ENCODE results near the gene EMP2.
"Not testable (repeated sequence)": the region's sequence is repeated elsewhere in the genome, so short reads cannot be mapped to it uniquely, and the experiment has no call there.

The EMP2 gene

GRCh38 chr16:10577305-10578202, 2.8 kb downstream of the EMP2 start:
- no peak for DNase-seq

DNA sequence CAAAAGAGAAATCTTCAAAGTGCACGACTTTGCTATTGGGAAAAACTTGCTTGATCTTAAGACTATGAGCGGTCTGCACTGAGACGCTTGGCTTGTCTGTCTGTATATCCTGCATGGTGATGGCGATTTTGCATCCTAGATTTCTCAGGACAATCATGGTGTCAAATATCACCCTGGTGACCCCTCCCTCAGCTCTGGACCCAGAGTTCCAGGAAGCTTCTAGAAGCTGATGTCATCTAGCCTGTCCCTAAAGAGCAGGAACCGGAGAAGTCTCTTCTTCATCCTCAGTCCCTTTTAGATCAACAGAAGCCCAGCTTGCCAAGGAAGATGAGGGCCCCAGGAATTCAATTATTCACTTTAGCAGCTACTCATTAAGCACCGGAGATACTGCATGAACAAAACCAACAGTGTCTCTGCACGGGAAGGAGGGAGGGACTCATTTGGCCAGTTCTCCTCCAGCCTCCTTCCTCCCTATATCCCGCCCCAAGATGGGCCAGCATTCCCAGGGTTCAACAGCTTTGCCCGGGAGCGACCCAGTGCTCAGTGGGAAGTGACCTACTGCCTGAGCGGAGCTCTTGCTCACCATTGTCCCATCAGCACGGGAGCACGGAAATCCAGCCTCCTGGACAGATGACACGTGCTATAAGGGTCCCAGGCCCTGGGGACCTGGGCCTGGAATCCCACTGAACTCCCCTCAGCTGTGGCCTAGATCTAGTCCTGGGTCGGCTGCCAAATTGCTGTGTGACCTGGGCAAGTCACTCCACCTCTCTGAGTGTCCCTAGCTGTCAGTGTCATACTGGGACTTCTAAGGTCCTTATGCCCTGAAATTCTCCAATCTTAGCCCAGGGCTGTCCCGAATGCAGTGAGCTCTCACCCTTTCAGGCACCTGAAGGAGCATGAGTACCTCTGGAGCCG, 3.8 kb downstream of the EMP2 start:
- no peak for DNase-seq

- DNase-seq = no peak
These were observed 4.8 kb downstream of the EMP2 start for GRCh38 chr16:10575506-10576130.

GRCh38 chr16:10572611-10573010, 7.8 kb downstream of the EMP2 start:
- no peak for DNase-seq

GRCh38 chr16:10571354-10571753, 9.0 kb downstream of the EMP2 start:
- DNase-seq = no peak

GRCh38 chr16:10569621-10570020, 10.8 kb downstream of the EMP2 start:
- no peak for DNase-seq

DNA sequence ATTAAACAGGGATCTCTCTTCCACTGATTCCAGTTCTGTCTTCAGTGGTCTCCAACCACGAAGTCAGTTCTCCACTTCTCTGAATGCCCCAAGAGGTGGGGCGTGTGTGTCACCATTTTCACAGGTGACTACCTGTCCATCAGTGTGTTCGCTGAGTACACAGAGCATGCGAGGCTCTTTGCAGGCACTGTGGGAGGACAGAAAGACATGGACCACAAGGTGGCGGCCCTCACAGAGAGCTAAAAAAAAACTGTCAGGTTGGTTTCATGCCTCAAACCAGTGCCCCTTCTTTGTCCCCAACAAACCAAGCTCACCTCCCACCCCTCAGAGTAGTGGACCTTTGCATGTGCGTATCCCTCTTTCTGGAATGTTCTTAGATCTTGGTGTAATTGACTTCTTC, 13.8 kb downstream of the EMP2 start:
- no peak for DNase-seq

- no peak for DNase-seq
These were observed 15.2 kb downstream of the EMP2 start for GRCh38 chr16:10565167-10565566.

DNA sequence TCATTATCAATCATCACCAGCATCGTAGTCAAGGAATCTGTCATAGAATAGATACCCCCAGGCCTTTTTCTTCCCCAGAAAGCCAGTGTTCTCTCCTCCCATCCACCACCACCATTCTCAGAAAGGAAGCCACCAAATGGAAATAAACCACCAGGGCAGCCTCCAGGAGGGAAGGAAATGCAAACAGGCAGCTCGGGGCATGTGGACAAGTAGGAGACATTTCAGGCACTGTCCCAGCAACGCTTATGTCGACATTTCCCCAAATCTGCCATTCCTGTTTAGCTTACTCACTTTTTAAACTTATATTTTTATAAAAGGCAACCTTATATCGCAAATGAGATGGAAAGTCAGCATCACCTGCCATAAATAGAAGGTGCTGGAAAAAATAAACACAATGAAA, 15.8 kb downstream of the EMP2 start:
- DNase-seq = no peak

DNA sequence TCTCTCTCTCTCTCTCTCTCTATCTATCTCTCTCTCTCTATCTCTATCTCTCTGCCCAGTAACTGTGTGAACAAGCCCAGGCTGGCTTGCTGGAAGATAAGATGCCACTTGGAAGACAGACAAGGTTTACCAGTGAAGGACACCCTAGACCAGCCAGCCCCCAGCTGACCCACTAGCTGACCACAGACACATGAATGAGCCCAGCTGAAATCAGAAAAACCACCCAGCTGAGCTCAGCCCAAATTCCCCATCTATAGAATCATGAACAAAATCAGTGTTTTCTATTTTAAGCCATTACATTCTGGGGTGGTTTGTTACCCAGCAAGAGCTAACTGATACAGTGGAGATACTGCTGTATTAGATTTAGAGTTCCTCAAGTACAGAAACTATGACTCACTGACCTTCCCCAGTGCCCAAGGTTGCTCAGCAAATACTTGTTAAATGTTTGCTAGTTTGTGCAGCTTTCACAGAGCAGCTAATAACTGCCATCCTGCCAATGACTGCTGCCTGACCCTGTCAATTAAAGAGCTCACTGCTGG, 18.0 kb downstream of the EMP2 start:
- no peak for DNase-seq

DNA sequence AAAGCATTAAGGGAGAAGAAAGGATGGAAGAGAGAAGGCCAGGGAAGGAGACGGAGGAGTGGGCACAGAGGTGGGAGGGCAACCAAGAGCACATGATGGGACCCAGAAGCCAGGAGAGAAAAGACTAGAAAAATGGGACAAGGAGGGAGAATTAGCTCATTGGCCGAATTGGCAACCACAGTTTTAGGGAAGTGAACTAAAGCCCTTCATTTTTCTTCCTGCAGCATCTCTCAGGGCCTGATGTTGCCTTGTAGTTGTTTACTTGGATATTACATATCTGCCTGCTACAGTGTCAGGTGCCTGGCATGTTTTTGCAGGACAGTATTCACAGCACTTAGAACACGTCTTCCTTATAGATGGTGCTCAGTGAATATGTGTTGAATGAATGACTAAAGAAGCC, 19.0 kb downstream of the EMP2 start:
- DNase-seq = no peak

- DNase-seq = no peak
These were observed 19.4 kb downstream of the EMP2 start for GRCh38 chr16:10561001-10561400.

- not testable (repeated sequence) for DNase-seq
These were observed 20.6 kb downstream of the EMP2 start for GRCh38 chr16:10559792-10560191.

DNA sequence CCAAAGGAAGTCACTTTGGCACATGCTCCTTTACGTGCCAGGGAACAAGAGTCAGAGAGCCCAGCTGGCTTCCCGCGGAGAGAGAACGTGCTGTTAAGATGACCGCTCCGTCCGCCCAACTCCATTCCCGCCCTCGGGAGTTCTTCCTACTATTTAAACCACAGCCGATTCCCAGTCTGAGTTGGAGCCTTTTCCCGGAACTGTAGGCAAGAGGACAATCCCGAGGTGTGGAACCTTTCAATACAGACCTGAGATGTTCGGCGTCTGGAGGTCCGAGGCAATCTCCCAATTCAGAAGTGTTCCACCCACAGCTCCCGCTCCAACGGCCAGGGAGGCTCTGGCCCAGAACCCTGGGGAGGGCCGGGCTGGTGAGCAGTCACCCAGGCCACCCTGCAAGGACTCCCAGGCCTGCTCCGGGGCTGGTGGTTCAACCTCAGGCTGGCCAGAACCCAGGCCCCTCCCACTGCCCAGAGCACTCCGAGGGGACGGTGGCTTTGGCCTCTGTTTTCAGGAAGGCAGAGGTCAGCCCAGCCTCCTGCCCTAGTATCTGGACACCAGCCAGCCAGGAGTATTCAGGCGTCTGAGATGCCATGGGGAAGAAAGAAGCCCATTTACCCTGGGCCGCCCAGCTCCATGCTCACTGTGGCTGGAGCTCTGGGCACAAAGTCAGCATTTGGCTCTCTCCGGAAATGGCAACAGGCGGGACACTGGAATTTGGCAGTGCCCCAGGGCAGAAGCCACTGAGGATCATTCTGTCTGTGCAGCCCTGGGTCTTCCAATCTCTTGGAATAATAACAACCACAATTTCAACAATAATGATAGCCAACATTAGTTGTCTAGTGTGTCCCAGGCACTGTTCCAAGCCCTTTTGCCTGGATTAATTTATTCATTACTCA, 21.4 kb downstream of the EMP2 start:
- DNase-seq = no peak

GRCh38 chr16:10558305-10558704, 22.1 kb downstream of the EMP2 start:
- no peak for DNase-seq

- DNase-seq = no peak
These were observed 22.6 kb downstream of the EMP2 start for GRCh38 chr16:10557750-10558149.

GRCh38 chr16:10556236-10556635, 24.2 kb downstream of the EMP2 start:
- DNase-seq = no peak

GRCh38 chr16:10554569-10554968, 25.8 kb downstream of the EMP2 start:
- DNase-seq = no peak

GRCh38 chr16:10552998-10553491, 27.4 kb downstream of the EMP2 start:
- no peak for DNase-seq

- DNase-seq = no peak
These were observed 28.1 kb downstream of the EMP2 start for GRCh38 chr16:10552281-10552680.

GRCh38 chr16:10551881-10552280, 28.5 kb downstream of the EMP2 start:
- DNase-seq = no peak

DNA sequence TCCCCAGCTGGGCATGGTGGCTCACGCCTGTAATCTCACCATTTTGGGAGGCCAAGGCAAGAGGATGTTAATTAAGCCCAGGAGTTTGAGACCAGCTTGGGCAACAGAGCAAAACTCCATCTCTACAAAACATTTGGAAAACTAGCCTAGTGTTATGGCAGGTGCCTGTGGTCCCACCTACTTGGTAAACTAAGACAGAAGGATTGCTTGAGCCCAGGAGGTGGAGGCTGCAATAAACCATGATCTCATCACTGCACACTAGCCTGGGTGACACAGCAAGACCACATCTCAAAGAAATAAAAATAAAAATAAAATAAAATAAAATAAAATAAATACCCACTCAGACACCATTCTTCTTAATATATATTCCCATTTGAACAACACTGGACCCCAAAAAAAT, 32.0 kb downstream of the EMP2 start:
- no peak for DNase-seq

Measured in NCI-H69 (cell line).